Right lobe of liver (tissue), 6 donors: Measurements from ENCODE around the gene ASAH2. TPM values are rescaled to one million over a fixed set of nuclear protein-coding genes. Genes with fewer than 3 reads are reported as not detected.
"Not testable (repeated sequence)": the region's sequence is repeated elsewhere in the genome, so short reads cannot be mapped to it uniquely, and the experiment has no call there.

Experiments
- ATAC-seq, 4 donors: fragments of 200-7000 bp; cut with Tn5 transposase; one replicate each; pipeline ENCODE4 v1.9.1; 2020; ENCODE audit warnings: mild to moderate bottlenecking in 4 of 4, moderate library complexity in 4 of 4
- DNase-seq, 3 donors: peaks; one replicate each; pipeline ENCODE4 v3.0.0-alpha.2; 2020
- H3K27ac ChIP-seq, 3 donors: fragments of 200-600 bp; one replicate each; pipeline ENCODE4 v1.8.0; 2022
- H3K27me3 ChIP-seq, 2 donors: fragments of 200-600 bp; one replicate each; pipeline ENCODE4 v1.8.0; 2022
- H3K36me3 ChIP-seq, 4 donors: fragments of 200-600 bp; sonication (generic) in 1 of 4; one replicate each; pipeline versions ENCODE4 v1.5.1 to v1.8.0; 2017 to 2022; ENCODE audit warnings: control low read depth in 1 of 4
- H3K4me1 ChIP-seq, 4 donors: fragments of 200-600 bp; sonication (generic) in 1 of 4; one replicate each; pipeline versions ENCODE4 v1.5.1 to v1.8.0; 2017 to 2022; ENCODE audit warnings: control low read depth in 1 of 4
- H3K4me3 ChIP-seq, 3 donors: fragments of 200-600 bp; one replicate each; pipeline ENCODE4 v1.8.0; 2022
- H3K9me3 ChIP-seq, 4 donors: fragments of 200-600 bp; sonication (generic) in 1 of 4; one replicate each; pipeline versions ENCODE4 v1.5.1 to v1.8.0; 2017 to 2022; ENCODE audit warnings: control low read depth in 1 of 4
- CTCF ChIP-seq, 4 donors: fragments of 200-600 bp in 3 of 4; fragments of 450-650 bp in 1 of 4; IDR thresholded peaks; one replicate each; pipeline versions ENCODE4 v1.5.1 to v1.8.0; 2016 to 2022; ENCODE audit warnings: antibody characterized with exemption in 4 of 4, mild to moderate bottlenecking in 2 of 4
- POLR2A ChIP-seq: fragments of 450-650 bp; IDR thresholded peaks from one replicate; pipeline ENCODE4 v1.6.1; 2017; ENCODE audit warnings: antibody characterized with exemption, mild to moderate bottlenecking
- WGBS: methylation state at CpG from one replicate; pipeline ENCODE4 v1.1.6; 2018; ENCODE audit warnings: low coverage, low lambda C conversion rate; ENCODE audit not compliant: insufficient coverage; ENCODE audit errors: missing lambda C conversion rate; 5-methylcytosine and 5-hydroxymethylcytosine counted together
- intact Hi-C, 2 donors: fragments of 100-400 bp; cut with DNase I; formaldehyde crosslinking; loops; one replicate each; pipeline versions ENCODE4 v1.11.2 to v1.14.1; 2022
- total RNA-seq, 6 experiments: library from RNA; depleted of rRNA in 2 of 6; stranded (reverse); fragments of >200 nt in 2 of 6; fragmentation: NEBNext Ultra II Directional in 3 of 6; extraction: Animal tissue kit (Norgen Biotek cat#: 25700) in 3 of 6; gene quantifications; one replicate each; pipeline versions ENCODE4 v1.1.0 to v1.2.4, GENCODE V29; 2016 to 2023
- donor health status: DM: no; HTN: yes; CAD: no.
- donor health status: DM: no; HTN: no; CAD: no.
- donor health status: DM: no; HTN: no; CAD: no.
- donor health status: DM: no; HTN: yes; CAD: no.
- donor health status: DM: no; HTN: yes; CAD: no.

ASAH2 gene
- total RNA-seq, 6 experiments from 2014 or later: 1.0 to 6.4 (median 1.8) TPM

DNA sequence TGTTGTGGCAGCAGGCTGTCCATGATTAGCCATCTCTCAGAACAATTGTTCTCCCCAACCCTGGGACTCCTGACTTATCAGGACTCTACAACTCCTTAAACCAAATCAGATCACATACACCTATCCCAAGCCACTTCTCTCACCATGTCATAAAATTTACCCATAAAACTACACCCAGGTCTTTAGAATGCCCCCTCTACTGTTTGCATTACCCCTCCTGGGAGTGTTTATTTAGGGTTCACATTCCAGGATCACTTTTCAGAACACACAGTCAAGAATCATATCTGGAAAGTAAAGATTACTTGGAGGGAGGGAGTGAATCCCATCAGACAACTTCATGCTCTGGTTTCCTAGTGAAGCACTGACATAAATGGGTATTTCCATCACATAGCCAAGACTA, 7.1 kb downstream of the ASAH2 start:
- Histone ChIP-seq H3K27me3 (no peaks in the 10 kb centered on the region), H3K4me3 (no peak overlapping the region), H3K4me1 (peaks cover 0 to 18% (median 7%) of the 10 kb centered on the region in 4 donors), H3K27ac (no peak overlapping the region), H3K9me3 (no peaks in the 10 kb centered on the region), H3K36me3 (no peaks in the 10 kb centered on the region)
- intact Hi-C loops: no loop called here
- TF ChIP-seq POLR2A (no peak), CTCF (IDR thresholded peaks at IDR 0.05) (no peak)
- no peak for DNase-seq
- no peak for ATAC-seq

DNA sequence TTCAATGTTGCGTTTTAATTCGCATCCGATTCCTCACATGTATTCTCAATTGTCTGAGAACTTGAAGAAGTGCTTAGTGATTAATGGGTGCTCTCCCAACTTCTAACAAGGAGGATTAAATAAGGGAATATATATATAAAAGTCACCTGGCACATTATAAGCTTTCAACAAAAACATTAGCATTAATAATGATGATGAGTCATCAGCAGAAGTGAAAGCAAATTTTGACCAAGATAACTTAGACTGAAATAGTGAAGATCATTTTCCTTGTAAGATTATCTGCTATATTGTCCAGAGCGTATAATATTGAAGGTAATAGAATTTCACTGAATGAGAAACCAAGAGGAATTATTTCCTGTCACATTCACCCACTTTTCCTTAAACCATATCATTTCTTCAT, 8.5 kb downstream of the ASAH2 start:
- TF ChIP-seq POLR2A (no peak), CTCF (IDR thresholded peaks at IDR 0.05) (no peak)
- no peak for DNase-seq
- WGBS: 90% methylated on average over 4 of the region's 4 CpGs
- Histone ChIP-seq H3K36me3 (no peaks in the 10 kb centered on the region), H3K27ac (no peak overlapping the region), H3K4me3 (no peak overlapping the region), H3K27me3 (no peaks in the 10 kb centered on the region), H3K4me1 (peaks cover 0 to 4% (median under 1%) of the 10 kb centered on the region in 4 donors), H3K9me3 (no peaks in the 10 kb centered on the region)
- intact Hi-C loops: no loop called here
- no peak for ATAC-seq

DNA sequence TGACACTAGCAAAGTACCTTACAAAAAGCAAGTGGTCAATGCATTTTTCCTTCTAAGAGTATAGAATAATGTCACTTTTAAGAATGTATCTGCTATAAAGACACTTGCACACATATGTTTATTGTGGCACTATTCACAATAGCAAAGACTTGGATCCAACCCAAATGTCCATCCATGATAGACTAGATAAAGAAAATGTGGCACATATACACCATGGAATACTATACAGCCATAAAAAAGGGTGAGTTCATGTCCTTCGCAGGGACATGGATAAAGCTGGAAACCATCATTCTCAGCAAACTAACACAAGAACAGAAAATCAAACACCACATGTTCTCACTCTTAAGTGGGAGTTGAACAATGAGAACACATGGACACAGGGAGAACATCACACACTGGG, 9.8 kb downstream of the ASAH2 start:
- H3K27me3 ChIP-seq, H3K9me3 ChIP-seq, H3K4me1 ChIP-seq, ATAC-seq, H3K4me3 ChIP-seq, H3K27ac ChIP-seq, DNase-seq, intact Hi-C loops, H3K36me3 ChIP-seq: not testable (repeated sequence)
- WGBS: 100% methylated on average over 1 of the region's 1 CpG

- Histone ChIP-seq H3K9me3 (no peaks in the 10 kb centered on the region), H3K4me1 (peaks cover 0 to 3% (median 0%) of the 10 kb centered on the region in 4 donors), H3K27me3 (no peaks in the 10 kb centered on the region), H3K4me3 (no peak overlapping the region), H3K27ac (no peak overlapping the region), H3K36me3 (no peaks in the 10 kb centered on the region)
- DNase-seq (no peak), ATAC-seq (peak; percentile 60 to 94 (median 75))
- WGBS: 2% methylated on average over 3 of the region's 4 CpGs
- intact Hi-C loops: no loop called here
- TF ChIP-seq POLR2A: no peak
- TF ChIP-seq CTCF (IDR thresholded peaks at IDR 0.05): no peak
Observed at GRCh38 chr10:50234486-50234885, 16.8 kb downstream of the ASAH2 start.

DNA sequence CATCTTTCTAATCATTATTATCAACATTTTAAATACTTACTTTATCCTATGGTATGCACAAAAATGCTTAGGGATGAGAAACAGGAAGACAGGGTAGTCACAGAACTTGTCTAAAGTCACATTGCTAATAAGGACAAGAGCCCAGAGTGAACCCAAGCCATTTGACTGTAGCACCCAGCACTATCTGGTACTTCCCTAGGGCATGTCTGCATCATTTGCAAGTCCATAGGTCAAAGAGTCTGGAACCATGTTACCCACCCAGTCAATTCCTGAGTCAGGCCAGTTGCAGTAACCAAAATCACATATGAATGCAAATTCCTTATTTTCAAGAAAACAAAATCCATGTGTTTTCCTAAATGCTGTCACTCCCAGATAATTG, 19.1 kb downstream of the ASAH2 start:
- no peak for TF ChIP-seq CTCF (IDR thresholded peaks at IDR 0.05)
- no peak for TF ChIP-seq POLR2A
- H3K27ac ChIP-seq: no peak overlapping the region
- H3K4me1 ChIP-seq: peaks cover 0 to 8% (median 0%) of the 10 kb centered on the region in 4 donors
- ATAC-seq (peak in 2 of 4 donors; percentile 63 to 64), DNase-seq (no peak)
- H3K27me3 ChIP-seq: no peaks in the 10 kb centered on the region
- no peaks in the 10 kb centered on the region for H3K36me3 ChIP-seq
- H3K4me3 ChIP-seq: no peak overlapping the region
- intact Hi-C loops: no loop called here
- H3K9me3 ChIP-seq: no peaks in the 10 kb centered on the region
